Activated T-cell treated with anti-CD3 and anti-CD28 coated beads for 24 hours (primary cell): Measurements from ENCODE around the gene SNX10.
"Not testable (repeated sequence)": the region's sequence is repeated elsewhere in the genome, so short reads cannot be mapped to it uniquely, and the experiment has no call there.

Source experiments
- DNase-seq: peaks from one replicate; pipeline ENCODE4 v3.0.0-alpha.2; 2020; ENCODE audit warnings: low read depth

The SNX10 gene, protein sequence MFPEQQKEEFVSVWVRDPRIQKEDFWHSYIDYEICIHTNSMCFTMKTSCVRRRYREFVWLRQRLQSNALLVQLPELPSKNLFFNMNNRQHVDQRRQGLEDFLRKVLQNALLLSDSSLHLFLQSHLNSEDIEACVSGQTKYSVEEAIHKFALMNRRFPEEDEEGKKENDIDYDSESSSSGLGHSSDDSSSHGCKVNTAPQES

DNA sequence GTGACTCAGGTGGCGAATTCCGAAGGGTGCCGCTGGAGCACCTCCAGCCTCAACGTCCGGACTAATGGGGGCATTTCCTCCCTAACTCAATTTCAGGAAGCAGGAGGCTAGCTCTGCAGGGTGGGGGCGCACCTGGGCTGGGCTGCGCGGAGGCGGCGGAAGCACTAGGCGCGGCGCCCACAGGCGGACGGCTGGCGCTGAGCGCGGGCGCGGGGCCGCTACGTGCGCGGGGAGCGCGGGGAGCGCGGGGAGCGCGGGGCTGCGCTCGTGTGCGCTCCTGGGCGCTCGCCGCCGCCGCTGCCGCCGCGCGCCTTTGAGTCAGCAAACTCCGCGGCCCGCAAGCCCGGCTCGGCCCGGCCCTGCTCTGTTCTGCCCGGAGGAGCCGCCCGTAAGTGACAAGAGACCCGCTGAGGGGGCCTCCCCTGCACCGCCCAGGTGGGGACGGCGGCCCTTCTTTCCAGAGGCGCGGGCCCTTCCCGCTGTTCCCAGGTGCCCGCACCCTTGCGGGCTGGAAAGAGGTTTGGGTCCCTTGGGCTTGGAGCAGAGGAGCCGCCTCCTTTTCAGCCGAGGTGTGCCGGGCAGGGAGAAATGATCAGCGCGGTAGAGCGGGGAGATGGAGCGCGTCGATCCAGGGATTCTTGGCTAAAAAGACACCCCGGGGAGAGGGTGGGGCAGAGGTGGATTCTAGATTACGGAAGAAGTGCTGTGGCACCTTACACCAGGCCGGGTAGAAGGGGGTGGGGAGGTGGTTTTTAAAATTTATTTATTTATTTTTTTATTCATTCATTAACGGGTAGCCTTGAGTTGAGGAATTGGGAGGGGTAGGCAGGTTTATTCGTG, at the start of gene SNX10:
TSS of gene SNX10 (plus strand) at position 164 of the 840 bp plus-strand sequence. CDS start 54,581 bp downstream, outside the sequence.
- DNase-seq = peak; percentile 60

DNA sequence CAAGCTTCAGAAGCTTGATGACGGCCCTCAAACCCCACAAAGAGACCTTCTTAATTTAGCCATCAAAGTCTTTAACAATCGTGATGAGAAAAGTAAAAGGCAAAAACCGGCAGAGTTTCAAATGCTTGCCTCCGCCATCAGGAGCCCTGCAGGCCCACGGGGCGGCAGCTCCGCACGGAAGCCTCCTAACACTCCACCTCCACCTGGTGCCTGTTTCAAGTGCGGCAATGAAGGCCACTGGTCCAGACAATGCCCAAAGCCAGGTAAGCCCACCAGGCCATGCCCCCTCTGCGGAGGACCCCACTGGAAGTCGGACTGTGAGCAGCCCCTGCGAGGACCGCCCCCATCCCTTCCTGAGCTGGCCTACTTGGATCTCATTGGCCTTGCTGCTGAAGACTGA, 46.5 kb upstream of the SNX10 start:
- DNase-seq = no peak

DNA sequence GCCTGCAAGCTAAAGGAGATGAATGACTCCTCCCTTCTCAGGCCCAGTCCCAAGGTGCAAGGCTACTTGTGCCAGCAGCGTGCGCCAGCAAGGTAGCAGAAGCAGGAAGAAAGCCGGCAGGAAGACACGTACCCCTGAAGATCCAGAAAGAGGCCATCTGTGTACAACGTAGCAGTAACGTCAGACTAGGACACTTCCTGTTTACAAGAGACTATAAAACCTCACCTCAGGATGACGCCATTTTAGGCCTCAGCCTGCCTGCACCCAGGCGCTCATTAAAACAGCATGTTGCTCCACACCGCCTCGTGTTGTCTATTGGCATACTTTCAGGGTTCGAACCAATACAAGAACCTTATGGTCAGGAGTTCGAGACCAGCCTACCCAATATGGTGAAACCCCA, 41.4 kb upstream of the SNX10 start:
- no peak for DNase-seq

DNA sequence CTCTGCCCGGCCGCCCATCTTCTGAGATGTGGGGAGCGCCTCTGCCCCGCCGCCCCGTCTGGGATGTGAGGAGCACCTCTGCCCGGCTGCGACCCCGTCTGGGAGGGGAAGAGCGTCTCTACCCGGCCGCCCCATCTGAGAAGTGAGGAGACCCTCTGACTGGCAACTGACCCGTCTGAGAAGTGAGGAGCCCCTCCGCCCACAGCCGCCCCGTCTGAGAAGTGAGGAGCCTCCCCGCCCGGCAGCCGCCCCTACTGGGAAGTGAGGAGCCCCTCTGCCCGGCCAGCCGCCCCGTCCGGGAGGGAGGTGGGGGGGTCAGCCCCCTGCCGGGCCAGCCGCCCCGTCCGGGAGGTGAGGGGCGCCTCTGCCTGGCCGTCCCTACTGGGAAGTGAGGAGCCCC, 29.8 kb upstream of the SNX10 start:
- DNase-seq = not testable (repeated sequence)

DNA sequence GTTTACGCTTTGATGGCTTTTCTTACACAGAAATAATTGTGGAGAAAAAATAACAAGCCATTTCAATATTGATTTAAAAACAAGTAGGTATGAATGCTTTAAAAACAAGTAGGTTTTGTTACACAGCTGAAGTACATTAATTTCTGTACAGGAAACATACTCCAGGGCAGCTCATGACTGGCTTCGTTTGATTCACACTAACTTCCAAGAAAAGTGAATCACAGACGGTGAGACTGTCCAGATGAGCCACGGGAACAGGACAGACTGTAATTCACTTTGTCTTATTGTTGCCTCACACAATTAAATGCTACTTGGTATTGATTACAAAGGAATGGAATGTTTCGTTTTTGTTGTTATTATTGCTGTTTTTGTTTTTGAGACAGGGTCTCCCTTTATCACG, 26.6 kb upstream of the SNX10 start:
- DNase-seq = no peak

DNA sequence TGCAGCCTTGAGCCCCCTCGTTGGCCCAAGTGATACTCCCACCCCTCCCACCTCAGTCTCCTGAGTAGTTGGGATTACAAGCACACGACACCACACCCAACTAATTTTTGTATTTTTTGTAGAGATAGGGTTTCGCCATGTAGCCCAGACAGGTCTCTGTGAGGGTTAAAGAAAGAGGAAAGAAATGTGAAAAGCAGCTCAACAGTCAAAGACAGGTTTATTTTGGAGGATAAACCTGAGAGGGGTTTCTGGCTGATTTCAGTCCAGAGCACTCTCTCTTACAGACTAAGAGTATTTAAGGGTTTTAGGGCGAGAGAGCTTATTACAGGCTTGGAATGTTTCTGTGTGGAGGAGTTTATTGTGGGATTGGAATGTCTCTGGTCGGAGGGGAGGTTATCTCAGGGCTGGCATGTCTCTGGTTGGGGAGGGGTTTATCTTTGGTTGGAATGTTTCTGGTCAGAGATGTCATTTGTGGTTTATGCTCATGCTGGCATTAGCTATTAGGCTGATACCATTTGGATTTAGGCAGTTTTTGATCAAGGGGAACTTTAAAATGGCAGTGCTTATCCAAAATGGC, 26.1 kb upstream of the SNX10 start:
- no peak for DNase-seq

DNA sequence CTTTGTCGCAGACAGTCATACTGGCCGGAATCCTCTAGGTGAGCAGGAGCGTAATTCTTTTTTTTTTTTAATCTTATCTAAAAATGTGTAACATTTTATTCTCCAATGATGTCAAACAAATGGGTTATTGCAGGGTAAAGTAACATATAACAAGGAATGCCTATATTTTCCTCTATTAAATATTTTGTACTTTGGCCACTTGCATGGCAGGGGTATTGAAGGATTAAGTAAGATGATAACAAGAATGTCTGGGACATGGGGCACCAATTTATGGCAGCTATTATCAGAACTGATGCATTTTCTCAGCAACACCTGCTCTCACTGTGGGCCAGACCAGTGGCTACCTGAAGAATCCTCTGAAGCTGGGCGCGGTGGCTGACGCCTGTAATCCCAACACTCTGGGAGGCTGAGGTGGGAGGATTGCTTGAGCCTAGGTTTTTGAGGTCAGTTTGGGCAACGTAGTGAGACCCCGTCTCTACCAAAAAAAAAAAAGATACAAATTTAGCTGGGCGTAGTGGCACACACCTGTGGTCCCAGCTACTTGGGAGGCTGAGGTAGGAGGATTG, 24.0 kb upstream of the SNX10 start:
- no peak for DNase-seq

DNA sequence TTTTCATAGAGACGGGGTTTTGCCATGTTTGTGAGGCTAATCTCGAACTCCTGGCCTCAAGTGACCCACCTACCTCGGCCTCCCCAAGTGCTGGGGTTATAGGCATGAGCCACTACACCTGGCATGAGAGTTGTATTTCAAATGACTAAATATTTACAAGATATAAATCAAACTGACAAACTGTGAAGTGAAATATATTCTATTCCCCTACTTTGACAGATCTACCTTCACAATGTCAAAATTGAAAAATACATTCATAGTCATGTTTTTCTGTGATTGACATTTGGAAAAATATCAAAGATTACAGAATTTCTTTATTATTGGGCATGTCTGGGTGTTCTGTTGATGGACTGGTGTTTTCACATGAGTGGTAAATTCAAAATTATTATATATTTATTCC, 16.4 kb upstream of the SNX10 start:
- DNase-seq = no peak

DNA sequence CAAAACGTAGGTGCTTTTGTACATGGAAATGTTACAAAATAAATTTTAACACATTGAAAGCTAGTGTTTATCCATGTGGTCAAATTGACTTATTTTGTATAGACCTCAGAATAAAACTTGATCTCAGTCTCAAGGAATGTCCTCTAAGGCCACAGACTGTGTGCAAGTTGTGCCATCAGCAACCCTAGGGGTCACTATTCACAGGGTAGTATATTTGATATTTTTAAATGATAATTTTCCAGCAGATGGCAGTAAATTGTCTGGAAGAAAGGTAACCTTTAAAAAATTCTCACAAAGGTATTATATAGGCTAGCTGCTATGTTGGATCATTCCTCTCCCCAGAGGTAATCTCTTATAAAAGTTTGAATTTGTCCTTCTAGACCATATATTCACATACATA, 12.9 kb upstream of the SNX10 start:
- no peak for DNase-seq

DNA sequence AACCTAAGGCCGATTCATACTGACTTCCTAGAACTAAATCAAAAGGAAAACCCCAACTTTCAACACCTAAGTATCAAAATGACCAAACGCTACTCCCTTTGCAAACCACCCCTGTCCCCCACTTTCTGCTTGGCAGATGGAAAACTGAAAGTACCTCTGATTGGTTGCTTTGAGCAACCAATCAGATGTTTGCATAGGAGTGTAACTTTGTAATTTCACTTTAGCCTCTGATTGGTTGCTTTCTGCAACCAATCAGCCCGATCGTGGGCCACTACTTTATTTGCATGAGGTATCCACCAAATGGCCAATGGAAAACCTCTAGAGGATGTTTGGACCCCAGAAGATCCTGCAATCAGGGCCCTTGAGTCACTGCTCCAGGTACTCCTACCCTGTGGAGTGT, 12.3 kb upstream of the SNX10 start:
- no peak for DNase-seq

DNA sequence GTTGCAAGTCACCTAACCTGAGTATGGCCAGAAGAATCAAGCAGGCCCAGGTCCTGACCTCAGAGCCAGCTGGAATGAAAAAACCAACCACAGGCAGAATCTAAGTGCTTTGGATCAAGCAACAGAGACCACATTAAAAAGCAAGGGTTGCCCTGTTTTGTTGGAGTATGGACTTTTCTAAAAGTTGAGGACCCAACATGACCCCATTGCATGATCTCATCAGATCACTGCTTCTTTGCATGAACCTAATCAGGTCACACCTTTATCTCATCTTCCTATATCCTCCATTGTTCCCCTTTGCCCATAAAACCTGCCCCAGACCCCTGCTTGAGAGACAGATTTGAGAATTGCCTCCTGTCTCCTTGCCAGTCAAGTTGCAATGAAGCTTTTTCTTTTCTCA, 11.6 kb upstream of the SNX10 start:
- no peak for DNase-seq

DNA sequence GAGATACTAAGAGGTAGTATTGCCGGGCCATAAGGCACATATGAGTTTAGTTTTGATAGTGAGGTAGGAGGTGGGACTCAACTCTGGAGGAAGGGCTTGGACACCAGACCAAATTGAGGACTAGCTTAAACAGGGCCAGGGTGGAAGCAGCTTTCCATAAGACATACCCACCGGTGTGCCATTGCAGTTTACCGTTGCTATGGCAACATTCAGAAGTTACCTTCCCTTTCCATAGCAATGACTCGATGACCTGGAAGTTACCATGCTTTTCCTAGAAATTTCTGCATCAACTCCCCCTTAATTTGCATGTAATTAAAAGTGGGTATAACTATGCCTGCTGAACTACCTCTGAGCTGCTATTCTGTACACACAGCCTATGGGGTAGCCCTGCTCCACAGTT, 10.9 kb upstream of the SNX10 start:
- DNase-seq = no peak

DNA sequence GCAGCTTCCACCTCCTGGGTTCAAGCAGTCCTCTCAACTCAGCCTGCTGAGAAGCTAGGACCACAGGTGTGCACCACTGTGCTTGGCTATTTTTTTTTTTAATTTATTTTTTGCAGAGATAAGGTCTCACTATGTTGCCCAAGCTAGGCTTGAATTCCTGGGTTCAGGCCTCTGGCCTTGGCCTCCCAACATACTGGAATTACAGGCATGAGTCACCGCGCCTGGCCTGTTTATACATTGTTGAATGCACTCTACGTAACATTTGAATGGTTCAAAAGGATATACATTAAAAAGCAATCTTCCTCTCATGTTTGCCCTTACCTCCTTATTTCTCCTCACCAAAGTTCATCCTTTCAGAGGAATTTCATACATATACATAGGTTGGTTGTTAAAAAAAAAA, 7.2 kb upstream of the SNX10 start:
- no peak for DNase-seq

DNA sequence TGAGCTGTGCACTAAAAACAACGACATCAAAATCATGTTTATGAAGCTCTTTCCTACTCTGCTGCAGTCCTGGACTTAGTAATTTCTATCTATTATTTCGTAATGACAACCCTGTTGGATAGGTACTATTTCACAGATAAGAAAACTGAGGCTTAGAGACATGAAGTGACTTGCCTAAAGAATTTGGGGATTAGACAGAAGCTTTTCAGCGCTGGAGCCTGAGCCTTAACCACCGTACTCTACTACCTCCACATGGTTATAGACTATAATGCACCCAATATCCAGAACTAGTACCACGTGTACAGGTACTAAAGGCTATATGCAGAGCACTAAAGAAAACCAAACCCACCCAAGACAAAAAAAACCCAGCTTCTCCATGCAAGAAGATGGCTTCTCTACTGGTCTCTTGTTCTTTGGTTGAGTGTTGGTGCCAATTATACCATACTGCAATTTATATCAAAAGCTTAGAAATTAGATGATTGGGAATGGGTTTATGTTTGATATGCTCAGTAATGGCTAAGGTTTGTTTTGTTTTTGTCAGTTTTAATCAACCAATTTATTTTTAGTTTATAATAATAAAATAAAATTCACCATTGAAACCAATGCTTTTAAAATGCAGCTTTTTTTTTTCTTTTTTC, 6.5 kb upstream of the SNX10 start:
- DNase-seq = no peak

DNA sequence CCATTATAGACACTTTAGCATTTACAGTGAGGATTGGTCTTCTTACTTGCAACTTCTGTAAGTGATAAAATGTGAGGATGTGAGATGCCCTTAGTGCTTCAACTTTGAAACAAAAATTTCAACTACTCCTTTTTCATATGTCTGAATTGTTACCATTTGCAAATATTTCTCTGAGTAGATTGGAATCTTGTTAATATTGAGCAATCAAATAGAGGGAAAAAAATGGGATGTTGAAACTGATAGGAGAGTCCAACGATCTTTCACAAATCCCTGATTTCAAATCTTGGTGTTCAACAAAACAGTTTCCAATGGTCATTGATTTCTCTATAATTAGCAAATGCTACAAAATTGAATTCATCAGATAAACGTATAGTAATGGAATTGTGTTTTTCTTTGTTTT, 5.5 kb upstream of the SNX10 start:
- no peak for DNase-seq

DNA sequence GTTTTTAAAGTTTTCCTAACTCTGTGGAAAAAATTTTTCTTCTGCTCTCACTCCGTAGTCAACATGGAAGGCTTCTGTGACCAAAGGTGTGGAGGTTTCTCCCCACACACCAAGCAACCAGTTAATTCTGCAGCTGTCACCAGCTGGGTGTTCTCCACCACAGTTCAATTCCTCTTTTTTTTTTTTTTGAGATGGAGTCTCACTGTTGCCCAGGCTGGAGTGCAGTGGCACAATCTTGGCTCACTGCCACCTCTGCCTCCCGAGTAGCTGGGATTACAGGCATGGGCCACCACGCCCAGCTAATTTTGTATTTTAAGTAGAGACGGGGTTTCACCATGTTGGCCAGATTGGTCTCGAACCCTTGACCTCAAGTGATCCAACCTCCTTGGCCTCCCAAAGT, 3.5 kb upstream of the SNX10 start:
- DNase-seq = not testable (repeated sequence)

DNA sequence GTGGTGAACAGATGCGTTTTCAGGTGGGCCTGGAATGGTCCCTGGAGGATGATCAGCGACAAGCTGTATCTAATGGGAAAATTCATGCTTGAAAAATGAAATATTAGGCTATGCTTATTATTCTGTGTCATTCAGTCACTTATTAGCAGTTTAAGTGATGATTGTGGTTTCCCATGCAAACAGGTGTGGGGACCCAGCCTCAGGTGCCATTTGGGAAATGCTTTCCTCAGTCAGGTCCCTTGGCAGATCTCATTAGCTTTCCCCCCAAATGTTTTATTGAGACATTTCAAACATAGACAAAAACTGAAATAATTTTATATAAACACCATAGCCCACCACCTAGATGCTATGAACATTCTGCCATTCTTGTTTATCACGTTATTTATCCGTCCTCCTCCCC, 411 bp upstream of the SNX10 start:
- no peak for DNase-seq

DNA sequence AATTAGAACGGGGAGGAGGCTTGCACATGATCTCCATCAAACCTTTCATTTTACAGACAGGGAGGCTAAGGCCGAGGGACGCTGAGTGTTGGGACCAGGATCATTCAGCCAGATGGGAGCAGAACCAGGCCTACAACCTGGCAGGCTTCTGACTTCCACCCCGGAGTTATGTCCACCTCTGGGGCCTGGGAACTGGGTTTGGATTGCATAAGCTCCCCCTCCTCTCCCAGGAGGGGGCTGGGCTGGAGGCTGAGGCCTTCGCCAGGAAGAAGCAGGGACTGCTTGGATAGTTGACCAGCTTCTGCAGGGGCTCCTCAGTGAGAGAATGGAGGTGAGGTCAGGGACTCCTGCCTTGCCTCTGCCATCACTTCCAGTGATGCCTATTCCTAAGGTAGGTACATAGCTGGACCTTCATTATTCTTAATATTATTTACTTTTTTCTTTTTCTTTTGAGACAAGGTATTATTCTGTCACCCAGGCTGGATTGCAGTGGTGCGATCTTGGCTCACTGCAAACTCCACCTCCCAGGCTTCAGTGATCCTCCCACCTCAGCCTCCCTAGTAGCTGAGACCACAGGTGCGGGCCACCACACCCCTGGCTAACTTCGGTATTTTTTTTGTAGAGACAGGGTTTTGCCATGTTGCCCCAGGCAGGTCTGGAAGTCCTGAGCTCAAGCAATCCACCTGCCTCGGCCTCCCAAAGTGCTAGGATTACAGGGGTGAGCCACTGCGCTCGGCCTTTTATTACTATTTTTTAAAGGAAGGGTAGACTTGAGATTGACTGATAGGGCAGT, 1.3 kb downstream of the SNX10 start:
- DNase-seq = no peak

DNA sequence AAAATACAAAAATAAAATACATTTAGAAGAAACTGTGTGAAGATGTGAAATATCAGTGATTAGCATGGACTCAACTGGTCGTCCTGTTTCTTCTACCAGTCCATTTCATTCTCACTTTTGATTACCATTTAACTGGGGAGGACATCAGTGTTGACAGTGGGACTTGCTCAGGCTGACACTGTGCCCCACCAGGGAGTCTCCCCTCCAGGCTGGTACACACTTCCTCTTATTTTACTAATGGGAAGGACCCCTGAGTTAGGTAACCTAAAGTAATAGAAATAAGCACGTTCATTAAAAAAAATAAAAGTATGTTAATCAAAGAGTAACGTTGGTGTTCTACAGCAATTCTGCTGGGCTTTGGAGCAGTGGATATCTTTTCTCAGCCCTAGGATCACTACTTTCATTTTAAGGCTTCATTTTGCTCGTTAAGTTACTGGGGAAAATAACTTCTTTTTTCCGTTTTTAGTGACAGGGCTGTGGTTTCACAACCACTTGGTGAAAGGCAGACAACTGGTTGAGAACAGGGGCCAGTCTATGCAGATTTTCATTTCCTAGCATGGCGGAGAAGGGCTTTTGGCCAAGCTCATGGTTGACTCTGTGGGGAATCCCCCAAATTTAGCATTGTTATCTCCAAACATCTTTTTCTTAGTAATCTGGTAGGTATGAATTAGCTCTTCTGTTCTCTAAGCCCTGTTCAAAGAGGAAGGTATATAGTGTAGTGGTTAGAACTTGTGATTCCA, 2.1 kb downstream of the SNX10 start:
- peak; percentile 60 for DNase-seq

DNA sequence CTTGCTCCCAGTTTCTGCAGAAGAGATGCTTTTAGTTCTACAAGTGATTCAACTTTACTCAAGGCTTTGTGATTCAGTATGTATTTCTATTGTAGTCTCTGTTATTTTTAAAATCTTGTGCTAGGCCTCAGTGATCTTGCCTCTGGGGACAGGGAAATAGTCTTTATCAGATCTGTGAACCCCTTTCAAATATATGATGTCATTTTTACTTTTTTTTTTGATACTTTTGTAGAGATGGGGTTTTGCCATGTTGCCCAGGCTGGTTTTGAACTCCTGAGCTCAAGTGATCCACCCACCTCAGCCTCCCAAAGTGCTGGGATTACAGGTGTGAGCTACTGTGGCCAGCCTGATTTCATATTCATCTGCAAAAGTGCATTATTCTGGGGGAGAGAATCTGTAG, 3.4 kb downstream of the SNX10 start:
- no peak for DNase-seq

DNA sequence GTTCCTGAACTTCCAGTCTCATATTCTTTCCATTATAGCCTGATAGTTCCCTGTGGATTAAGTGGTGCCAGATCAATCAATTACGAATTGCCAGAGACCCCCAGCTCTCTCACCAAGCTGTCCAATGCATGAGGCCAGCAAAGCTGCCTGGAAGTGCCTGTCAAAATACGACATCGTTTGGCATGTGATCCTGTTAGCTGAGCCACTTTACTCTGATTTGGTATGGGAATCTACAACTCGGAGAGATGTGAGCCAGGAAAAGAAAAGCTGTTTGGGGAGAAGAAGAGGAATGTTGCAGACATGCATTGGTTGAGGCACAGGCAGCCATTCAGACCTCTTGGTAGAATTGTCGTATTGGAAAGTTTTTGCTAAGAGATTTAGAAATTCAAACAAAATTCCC, 3.9 kb downstream of the SNX10 start:
- no peak for DNase-seq
